Measurements from ENCODE around the gene SLC35B2.

DNA sequence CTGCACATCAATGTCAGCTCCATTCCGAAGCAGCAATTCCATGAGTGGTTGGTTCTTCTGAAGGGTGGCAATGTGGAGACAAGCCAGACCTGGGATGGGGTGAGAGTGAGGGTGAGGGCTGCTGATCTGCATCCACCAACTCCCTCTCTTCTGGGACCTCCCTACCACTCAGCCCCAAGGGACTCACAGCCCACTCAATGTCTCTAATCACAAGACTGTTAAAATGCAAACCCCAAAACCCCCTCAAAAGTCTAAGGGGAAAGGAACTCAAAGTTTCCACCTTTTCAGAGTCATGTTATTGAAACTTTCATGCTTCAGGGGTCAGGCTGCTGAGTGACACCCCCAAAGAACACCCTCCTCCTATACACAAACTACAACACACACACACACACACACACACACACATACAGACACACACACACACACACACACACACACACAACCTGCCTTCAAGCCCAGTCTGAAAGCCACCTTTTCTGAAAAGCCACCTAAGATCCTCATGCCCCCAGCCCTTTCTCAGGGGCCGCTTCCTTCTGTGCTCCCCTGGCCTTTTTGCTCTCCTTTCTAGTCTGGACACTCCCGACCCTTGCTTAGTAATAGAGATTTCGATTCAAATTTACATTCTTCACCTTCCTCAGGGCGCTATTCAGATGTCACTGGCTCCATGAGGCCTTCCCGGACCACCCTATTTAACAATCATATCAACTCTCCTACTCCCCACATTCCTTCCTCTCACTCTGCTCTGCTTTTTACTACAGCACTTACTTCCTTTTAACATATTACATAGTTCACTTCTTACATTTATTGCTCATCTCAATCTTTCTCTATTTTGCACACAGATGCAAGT lies 3.3 kb upstream of the SLC35B2 start:
- no peak for TF ChIP-seq GATA3 (IDR thresholded peaks at IDR 0.05; ENCODE audit: low read depth, low read length)
- no peak for TF ChIP-seq GATA2 (IDR thresholded peaks at IDR 0.05; ENCODE audit: low read depth, low read length)
